OCI-LY1 (cell line): ENCODE data around the gene RIMBP3C.

Experiments used
- H2AFZ ChIP-seq: fragments of 200-600 bp; sonication (generic), shearing (Covaris generic); 2 replicates; pipeline ENCODE4 v1.6.0; 2014; ENCODE audit warnings: antibody characterized with exemption, mild to moderate bottlenecking, low read length
- H3F3A ChIP-seq: fragments of 200-600 bp; sonication (generic), shearing (Covaris generic); 2 replicates; pipeline ENCODE4 v1.6.0; 2014; ENCODE audit warnings: mild to moderate bottlenecking, antibody characterized with exemption, low read length, moderate library complexity; ENCODE audit not compliant: insufficient read depth
- H3K27ac ChIP-seq: fragments of 200-600 bp; sonication (generic); 2 replicates; pipeline ENCODE4 v1.5.1; 2014; ENCODE audit warnings: low read length, mixed run types, mild to moderate bottlenecking, low read depth; ENCODE audit not compliant: poor library complexity, severe bottlenecking
- H3K27me3 ChIP-seq: fragments of 200-600 bp; sonication (generic); 2 replicates; pipeline ENCODE4 v1.6.0; 2014; ENCODE audit warnings: antibody characterized with exemption, mild to moderate bottlenecking, low read length, moderate library complexity; ENCODE audit not compliant: insufficient read depth
- H3K36me3 ChIP-seq: fragments of 200-600 bp; sonication (generic); 2 replicates; pipeline ENCODE4 v1.6.1; 2014; ENCODE audit warnings: mild to moderate bottlenecking, antibody characterized with exemption, low read length, moderate library complexity, mixed read lengths; ENCODE audit not compliant: insufficient read depth
- H3K4me1 ChIP-seq: fragments of 200-600 bp; sonication (generic); 2 replicates; pipeline ENCODE4 v1.5.1; 2014; ENCODE audit warnings: mild to moderate bottlenecking, low read length, moderate library complexity; ENCODE audit not compliant: insufficient read depth, severe bottlenecking
- H3K4me2 ChIP-seq: fragments of 200-600 bp; sonication (generic), shearing (Covaris generic); 2 replicates; pipeline ENCODE4 v1.6.1; 2014; ENCODE audit warnings: low read length
- H3K4me3 ChIP-seq: fragments of 200-600 bp; sonication (generic); 2 replicates; pipeline ENCODE4 v1.5.1; 2014; ENCODE audit warnings: low read length, low read depth, mild to moderate bottlenecking, mixed read lengths; ENCODE audit not compliant: poor library complexity, severe bottlenecking
- H3K79me2 ChIP-seq: fragments of 200-600 bp; shearing (Covaris generic); 2 replicates; pipeline ENCODE4 v1.6.1; 2016; ENCODE audit warnings: mixed run types, low read length, mixed read lengths; ENCODE audit not compliant: insufficient read depth
- H3K9ac ChIP-seq: fragments of 200-600 bp; sonication (generic), shearing (Covaris generic); 2 replicates; pipeline ENCODE4 v1.6.1; 2014; ENCODE audit warnings: mild to moderate bottlenecking, low read length, mixed read lengths
- H3K9me2 ChIP-seq: fragments of 200-600 bp; sonication (generic), shearing (Covaris generic); 2 replicates; pipeline ENCODE4 v1.6.1; 2014; ENCODE audit warnings: low read depth, mild to moderate bottlenecking, low read length, mixed read lengths
- H3K9me3 ChIP-seq: fragments of 200-600 bp; shearing (Covaris generic); 2 replicates; pipeline ENCODE4 v1.6.1; 2014; ENCODE audit warnings: low read length, mixed read lengths
- H4K20me1 ChIP-seq: fragments of 200-600 bp; sonication (generic), shearing (Covaris generic); 2 replicates; pipeline ENCODE4 v1.6.0; 2016; ENCODE audit warnings: mild to moderate bottlenecking, low read length; ENCODE audit not compliant: insufficient read depth
- CTCF ChIP-seq: fragments of 200-600 bp; sonication (generic), shearing (Covaris generic); IDR thresholded peaks from 2 replicates; pipeline ENCODE4 v1.5.1; 2017; ENCODE audit warnings: mild to moderate bottlenecking, antibody characterized with exemption, low read length, moderate library complexity, mixed read lengths
- EZH2 ChIP-seq: fragments of 200-600 bp; sonication (generic), shearing (Covaris generic); IDR thresholded peaks from 2 replicates; pipeline ENCODE4 v1.8.0; 2017; ENCODE audit warnings: borderline replicate concordance, mixed run types, mild to moderate bottlenecking, antibody characterized with exemption, low read length, moderate library complexity, mixed read lengths

The RIMBP3C gene

DNA sequence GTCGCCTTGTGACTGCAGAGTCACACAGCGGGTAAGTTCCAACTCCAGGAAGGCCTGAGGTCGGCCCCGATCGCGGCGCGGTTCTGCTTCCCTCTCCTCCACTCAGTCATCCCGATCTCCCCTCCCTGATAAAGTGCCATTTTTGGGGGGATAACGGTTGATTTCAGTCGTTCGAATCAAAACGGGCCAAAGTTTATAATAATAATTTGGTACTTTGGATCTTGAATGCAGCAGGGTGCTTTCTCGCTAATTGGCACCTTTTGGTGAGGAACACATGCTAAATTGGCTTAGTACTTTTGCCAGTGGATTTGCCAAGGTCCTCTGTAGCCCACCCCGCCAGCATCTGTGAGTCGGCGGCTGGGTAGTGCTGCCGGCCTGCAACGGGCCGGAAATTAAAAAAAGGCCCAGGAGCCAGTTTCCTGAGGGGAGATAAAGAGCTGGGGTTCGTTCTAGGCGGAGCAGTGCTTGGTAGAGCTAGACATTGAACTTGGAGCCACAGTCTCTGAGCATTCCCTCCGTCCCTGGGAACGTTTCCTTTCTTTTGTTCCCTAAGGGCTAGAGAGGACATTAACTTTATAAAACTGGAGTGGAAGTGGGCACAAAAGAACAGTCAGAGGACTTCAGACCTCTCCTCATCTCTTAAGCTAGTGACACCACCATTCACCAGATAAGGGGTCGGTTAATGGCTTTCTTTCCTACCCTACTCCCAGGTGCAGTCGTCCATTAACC lies 17.2 kb upstream of the RIMBP3C start:
- H3F3A ChIP-seq: no peaks in the 10 kb centered on the region
- H3K4me1 ChIP-seq: peaks cover 44% of the 10 kb centered on the region
- no peaks in the 10 kb centered on the region for H3K27me3 ChIP-seq
- H2AFZ ChIP-seq: no peak overlapping the region
- H3K9me3 ChIP-seq: no peaks in the 10 kb centered on the region
- H3K4me2 ChIP-seq: peak overlapping the region; percentile 79
- H3K9ac ChIP-seq: peak overlapping the region; percentile 86
- H3K36me3 ChIP-seq: peaks cover 19% of the 10 kb centered on the region
- peaks cover 58% of the 10 kb centered on the region for H3K79me2 ChIP-seq
- H3K27ac ChIP-seq: peak overlapping the region; percentile 22
- H3K4me3 ChIP-seq: peak overlapping the region; percentile 75
- H4K20me1 ChIP-seq: 0 out of 2 replicates have a peak, but pooled peaks cover 2% of the 10 kb centered on the region
- TF ChIP-seq EZH2: no peak
- TF ChIP-seq CTCF: no peak
- H3K9me2 ChIP-seq: no peaks in the 10 kb centered on the region

DNA sequence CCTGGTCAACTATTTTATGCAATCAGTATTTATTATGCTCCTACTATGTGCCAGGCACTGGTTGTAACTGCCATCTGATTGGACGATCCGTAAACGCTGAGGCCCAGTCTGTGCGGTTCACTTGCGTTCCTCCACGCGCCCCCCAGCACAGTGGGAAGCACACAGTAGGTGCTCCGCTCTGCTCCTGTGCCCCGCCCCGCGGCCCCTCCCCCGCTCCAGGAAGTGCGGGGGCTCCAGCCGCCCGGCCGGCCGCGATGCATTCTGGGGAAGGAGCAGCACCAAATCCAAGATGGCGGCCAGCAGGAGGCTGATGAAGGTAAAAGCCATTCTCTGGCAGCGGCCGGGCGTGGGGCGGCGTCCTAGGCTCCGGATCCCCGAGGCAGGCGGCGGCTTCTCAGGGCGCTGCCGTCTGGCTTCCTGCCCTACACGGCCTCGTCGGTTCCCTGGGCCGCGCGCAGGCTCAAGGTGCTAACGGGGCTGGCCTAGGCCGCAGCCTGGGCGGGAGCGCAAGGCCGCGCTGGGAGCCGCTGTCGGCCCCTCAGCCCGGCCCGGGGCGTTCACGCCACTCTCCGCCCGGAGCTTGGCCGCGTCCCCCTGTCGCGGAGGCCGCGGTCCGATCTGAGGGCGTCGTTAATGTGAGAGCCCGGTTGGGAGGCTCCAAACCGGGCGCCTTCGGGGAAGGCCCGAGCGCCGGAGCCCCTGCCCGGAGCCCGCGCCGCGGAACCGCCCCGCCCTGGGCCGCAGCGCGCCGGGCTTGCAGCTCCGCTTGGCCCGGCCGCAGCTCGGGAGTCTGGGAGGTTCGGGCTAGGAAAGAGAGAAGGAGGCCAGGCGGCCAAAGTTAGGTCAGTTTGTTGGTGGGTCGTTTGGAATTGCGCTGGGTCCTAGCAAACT lies 16.4 kb upstream of the RIMBP3C start, which contains the start of gene UBE2L3:
Gene UBE2L3 (plus strand): TSS at position 259 of the 891 bp plus-strand sequence. CDS start 31 bp downstream, at position 290.
- Histone ChIP-seq H3K9me2 (no peaks in the 10 kb centered on the region), H3K27ac (peak within 1 kb of the TSS; percentile 22), H3K4me1 (peaks cover 36% of the 10 kb centered on the region), H3K4me2 (peak within 1 kb of the TSS; percentile 79), H3K36me3 (peaks cover 14% of the 10 kb centered on the region), H3K9me3 (no peaks in the 10 kb centered on the region), H3K9ac (peak within 1 kb of the TSS; percentile 86), H3K27me3 (no peaks in the 10 kb centered on the region), H3K4me3 (peak within 1 kb of the TSS; percentile 75), H3K79me2 (peaks cover 50% of the 10 kb centered on the region), H4K20me1 (0 out of 2 replicates have a peak, but pooled peaks cover 2% of the 10 kb centered on the region), H2AFZ (no peak within 1 kb of the TSS), H3F3A (no peaks in the 10 kb centered on the region)
- TF ChIP-seq CTCF (no peak), EZH2 (no peak)

DNA sequence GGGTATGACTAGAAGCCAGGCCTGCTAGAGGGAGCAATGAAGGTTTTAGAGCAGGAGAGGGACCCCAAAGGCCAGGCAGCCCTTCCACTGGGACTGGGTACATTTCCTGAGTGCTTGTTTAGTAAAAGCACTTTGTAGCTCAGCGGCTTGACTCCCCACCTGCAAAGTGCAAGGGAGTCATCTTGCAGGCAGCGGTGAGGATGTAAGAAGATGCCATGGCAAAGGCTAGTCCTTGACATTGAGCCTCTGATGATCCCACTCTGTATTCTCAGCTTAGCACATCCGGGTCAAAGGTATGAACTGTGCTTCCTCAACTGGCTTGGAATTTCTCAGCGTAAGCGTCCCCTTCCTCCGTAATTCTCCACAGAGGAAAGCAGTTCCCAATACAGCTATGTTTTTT lies 13.2 kb upstream of the RIMBP3C start:
- Histone ChIP-seq H3F3A (no peaks in the 10 kb centered on the region), H2AFZ (no peak overlapping the region), H3K27me3 (no peaks in the 10 kb centered on the region), H3K4me3 (no peak overlapping the region), H4K20me1 (no peaks in the 10 kb centered on the region), H3K9me2 (no peaks in the 10 kb centered on the region), H3K4me1 (peaks cover 8% of the 10 kb centered on the region), H3K4me2 (no peak overlapping the region), H3K9me3 (no peaks in the 10 kb centered on the region), H3K36me3 (no peaks in the 10 kb centered on the region; the same call in 1 of the 2 replicates), H3K9ac (no peak overlapping the region), H3K79me2 (peaks cover 17% of the 10 kb centered on the region), H3K27ac (no peak overlapping the region)
- TF ChIP-seq CTCF: no peak
- no peak for TF ChIP-seq EZH2
